Lower leg skin (tissue), 3 donors: ENCODE measurements around the gene RIPK4.

Experiments
- CTCF ChIP-seq, 3 donors: fragments of 450-650 bp; IDR thresholded peaks; one replicate each; pipeline ENCODE4 v1.5.1; 2016; ENCODE audit warnings: antibody characterized with exemption in 3 of 3, mild to moderate bottlenecking in 3 of 3, moderate library complexity in 2 of 3
- POLR2A ChIP-seq, 2 donors: fragments of 450-650 bp; IDR thresholded peaks; one replicate each; pipeline ENCODE4 v1.6.1; 2016 to 2017; ENCODE audit warnings: antibody characterized with exemption in 2 of 2, mild to moderate bottlenecking in 1 of 2, moderate library complexity in 1 of 2

- TF ChIP-seq CTCF (IDR thresholded peaks at IDR 0.05) (no peak), POLR2A (IDR thresholded peaks at IDR 0.05) (no peak)
These were observed 16.8 kb downstream of the RIPK4 start for GRCh38 chr21:41750051-41750450.
